Bronchial epithelial cell (primary cell): ENCODE measurements around the gene SLC5A1. TPM values are rescaled to one million over a fixed set of nuclear protein-coding genes. Genes with fewer than 3 reads are reported as not detected.
"Not testable (repeated sequence)": the region's sequence is repeated elsewhere in the genome, so short reads cannot be mapped to it uniquely, and the experiment has no call there.

ENCODE experiments used
- DNase-seq: peaks from one replicate; pipeline ENCODE4 v3.0.0-alpha.2; 2010; ENCODE audit warnings: low read depth
- FAIRE-seq: peaks from 2 replicates; lab custom pipeline; 2011; peaks lifted over from hg19 to GRCh38; lab: Jason Lieb, UNC
- H3K27me3 ChIP-seq: 2 replicates; pipeline ENCODE4 v1.5.1; 2011; ENCODE audit warnings: low read length; ENCODE audit not compliant: control insufficient read depth, insufficient read depth
- H3K36me3 ChIP-seq: 2 replicates; pipeline ENCODE4 v1.5.1; 2011; ENCODE audit warnings: low read length; ENCODE audit not compliant: control insufficient read depth, insufficient read depth
- H3K4me3 ChIP-seq: 2 replicates; pipeline ENCODE4 v1.5.1; 2011; ENCODE audit warnings: mild to moderate bottlenecking, low read depth, low read length, control low read depth
- CTCF ChIP-seq: IDR thresholded peaks from 2 replicates; pipeline ENCODE4 v1.5.1; 2011; ENCODE audit warnings: mild to moderate bottlenecking, moderate library complexity, low read length, control low read depth, inconsistent platforms; ENCODE audit not compliant: insufficient read depth, severe bottlenecking
- total RNA-seq: library from RNA; depleted of rRNA; stranded (reverse); fragments of >200 nt; gene quantifications from 2 replicates; pipeline ENCODE4 v1.2.1, GENCODE V29; 2014

Gene SLC5A1
- total RNA-seq, 1 donor from 2014 or later: 0.26 TPM

- DNase-seq: no peak
- no peak for FAIRE-seq
- H3K36me3 ChIP-seq: no peaks in the 10 kb centered on the region
- H3K27me3 ChIP-seq: no peaks in the 10 kb centered on the region
- H3K4me3 ChIP-seq: no peak overlapping the region
- TF ChIP-seq CTCF: no peak
Measured at GRCh38 chr22:32142600-32142999, 99.5 kb downstream of the SLC5A1 start.

- no peak overlapping the region for H3K4me3 ChIP-seq
- H3K36me3 ChIP-seq: no peaks in the 10 kb centered on the region
- no peaks in the 10 kb centered on the region for H3K27me3 ChIP-seq
- no peak for TF ChIP-seq CTCF
- DNase-seq: peak; percentile 23
- FAIRE-seq: no peak
Measured at GRCh38 chr22:32144496-32145274, 101.6 kb downstream of the SLC5A1 start.

- H3K27me3 ChIP-seq, H3K36me3 ChIP-seq, H3K4me3 ChIP-seq, DNase-seq, FAIRE-seq: not testable (repeated sequence)
Measured at GRCh38 chr22:32147128-32147527, 104.1 kb downstream of the SLC5A1 start.

- H3K27me3 ChIP-seq, DNase-seq, FAIRE-seq, H3K4me3 ChIP-seq, H3K36me3 ChIP-seq: not testable (repeated sequence)
Measured at GRCh38 chr22:32148372-32148771, 105.3 kb downstream of the SLC5A1 start.

GRCh38 chr22:32150647-32151046 is 107.6 kb downstream of the SLC5A1 start:
- not testable (repeated sequence) for FAIRE-seq, H3K36me3 ChIP-seq, H3K27me3 ChIP-seq, H3K4me3 ChIP-seq, DNase-seq

GRCh38 chr22:32151641-32152040 is 108.6 kb downstream of the SLC5A1 start:
- FAIRE-seq: peak; percentile 70
- not testable (repeated sequence) for DNase-seq, H3K27me3 ChIP-seq

GRCh38 chr22:32154727-32155126 is 111.7 kb downstream of the SLC5A1 start:
- DNase-seq, H3K4me3 ChIP-seq, H3K36me3 ChIP-seq, H3K27me3 ChIP-seq, FAIRE-seq: not testable (repeated sequence)

More at GRCh38 chr22:32151641-32152040, 108.6 kb downstream of the SLC5A1 start:
- H3K36me3 ChIP-seq, H3K4me3 ChIP-seq: not testable (repeated sequence)

GRCh38 chr22:32157632-32158031 is 114.6 kb downstream of the SLC5A1 start:
- not testable (repeated sequence) for FAIRE-seq, DNase-seq, H3K27me3 ChIP-seq, H3K36me3 ChIP-seq, H3K4me3 ChIP-seq
